ENCODE data around the gene ZMYND15.

ZMYND15 gene

GRCh38 chr17:4717791-4718190, 21.8 kb upstream of the ZMYND15 start:
- DNase-seq = no peak

- DNase-seq = no peak
Observed at GRCh38 chr17:4718276-4718675, 21.4 kb upstream of the ZMYND15 start.

GRCh38 chr17:4719146-4719545, 20.5 kb upstream of the ZMYND15 start:
- no peak for DNase-seq

- DNase-seq = no peak
Observed at GRCh38 chr17:4719684-4720221, 19.9 kb upstream of the ZMYND15 start.

GRCh38 chr17:4720787-4721186, 18.8 kb upstream of the ZMYND15 start:
- DNase-seq = no peak

GRCh38 chr17:4721203-4722135, 18.2 kb upstream of the ZMYND15 start:
- DNase-seq = peak; percentile 83

- DNase-seq = no peak
Observed at GRCh38 chr17:4722678-4723240, 16.9 kb upstream of the ZMYND15 start.

GRCh38 chr17:4724650-4725049, 15.0 kb upstream of the ZMYND15 start:
- no peak for DNase-seq

- DNase-seq = no peak
Observed at GRCh38 chr17:4725646-4726310, 13.9 kb upstream of the ZMYND15 start.

- no peak for DNase-seq
Observed at GRCh38 chr17:4728124-4728523, 11.5 kb upstream of the ZMYND15 start.

- no peak for DNase-seq
Observed at GRCh38 chr17:4733073-4733531, 6.5 kb upstream of the ZMYND15 start.

- no peak for DNase-seq
Observed at GRCh38 chr17:4734857-4735475, 4.7 kb upstream of the ZMYND15 start.

- DNase-seq = no peak
Observed at GRCh38 chr17:4735876-4736651, 3.6 kb upstream of the ZMYND15 start.

GRCh38 chr17:4738136-4739121, 1.2 kb upstream of the ZMYND15 start:
- peak; percentile 23 for DNase-seq

GRCh38 chr17:4740025-4740351, 355 bp downstream of the ZMYND15 start:
- DNase-seq = no peak

GRCh38 chr17:4740584-4740983, 951 bp downstream of the ZMYND15 start:
- no peak for DNase-seq

GRCh38 chr17:4741544-4741943, 1.9 kb downstream of the ZMYND15 start:
- DNase-seq = no peak

- DNase-seq = no peak
Observed at GRCh38 chr17:4742133-4742532, 2.5 kb downstream of the ZMYND15 start.

- DNase-seq = no peak
Observed at GRCh38 chr17:4742629-4743028, 3.0 kb downstream of the ZMYND15 start.

GRCh38 chr17:4743216-4743615, 3.6 kb downstream of the ZMYND15 start:
- no peak for DNase-seq

- DNase-seq = no peak
Observed at GRCh38 chr17:4743898-4744297, 4.3 kb downstream of the ZMYND15 start.
